Measurements from ENCODE around the gene THBS1.

GRCh38 chr15:39587731-39588530 lies 7.1 kb downstream of the THBS1 start:
- TF ChIP-seq CTCF (IDR thresholded peaks at IDR 0.05): no peak
- no peak for TF ChIP-seq USF1 (CRISPR knock-in tag; IDR thresholded peaks at IDR 0.05)
- no peak for TF ChIP-seq MAX (CRISPR knock-in tag; IDR thresholded peaks at IDR 0.05)
- TF ChIP-seq ESRRA (CRISPR knock-in tag; IDR thresholded peaks at IDR 0.05; ENCODE audit: borderline replicate concordance): no peak
- TF ChIP-seq TCF7 (CRISPR knock-in tag; IDR thresholded peaks at IDR 0.05; ENCODE audit: low read depth): no peak
- no peak for TF ChIP-seq SMAD3 (CRISPR knock-in tag; IDR thresholded peaks at IDR 0.05; ENCODE audit: borderline replicate concordance)
